ENCODE data around the gene FBXW10B. TPM values are rescaled to one million over a fixed set of nuclear protein-coding genes. Genes with fewer than 3 reads are reported as not detected.
A peak's percentile ranks its signal among the peaks of the same experiment; 100 is the strongest.

Gene FBXW10B
- total and polyA plus RNA-seq, 2 donors from 2014 or later: 0.19 to 0.54 TPM

- DNase-seq (peak; percentile 88 to 99 (median 94)), FAIRE-seq (peak; percentile 61)
- peak overlapping the region; percentile 18 to 66 (median 26) for H3K9ac ChIP-seq (ENCODE audit: low read length in 3 of 3)
- no peaks in the 10 kb centered on the region for H3K36me3 ChIP-seq (ENCODE audit: control insufficient read depth in 2 of 3, insufficient read depth in 3 of 3, low read length in 3 of 3)
- TF ChIP-seq CTCF (IDR thresholded peaks at IDR 0.05; ENCODE audit: borderline replicate concordance, extremely low read depth, insufficient read depth): peak; percentile 1
- H3K9me3 ChIP-seq (ENCODE audit: control insufficient read depth in 2 of 3, insufficient read depth in 1 of 3, low read length in 3 of 3): no peaks in the 10 kb centered on the region
- intact Hi-C loops (cut with DNase I): no loop called here
- peak overlapping the region; percentile 68 to 75 for H3K27ac ChIP-seq (ENCODE audit: low read depth in 2 of 2, low read length in 2 of 2)
- H3K4me3 ChIP-seq (ENCODE audit: low read length in 3 of 3): peak overlapping the region; percentile 36 to 51 (median 41)
- peaks cover 2 to 10% (median 9%) of the 10 kb centered on the region in 3 donors for H3K4me1 ChIP-seq (ENCODE audit: control insufficient read depth in 2 of 3, insufficient read depth in 2 of 3, low read depth in 1 of 3, low read length in 3 of 3)
- H3K27me3 ChIP-seq (ENCODE audit: control insufficient read depth, insufficient read depth, low read length): no peaks in the 10 kb centered on the region
Observed at GRCh38 chr17:15651583-15652110, 32.1 kb upstream of the FBXW10B start.

GRCh38 chr17:15650741-15651582 lies 31.5 kb upstream of the FBXW10B start:
- Histone ChIP-seq H3K9ac (ENCODE audit: low read length in 3 of 3) (peak overlapping the region; percentile 0 to 66 (median 26)), H3K9me3 (ENCODE audit: control insufficient read depth in 2 of 3, insufficient read depth in 1 of 3, low read length in 3 of 3) (no peaks in the 10 kb centered on the region), H3K27ac (ENCODE audit: low read depth in 2 of 2, low read length in 2 of 2) (peak overlapping the region; percentile 68 to 75), H3K27me3 (ENCODE audit: control insufficient read depth, insufficient read depth, low read length) (no peaks in the 10 kb centered on the region), H3K4me3 (ENCODE audit: low read length in 3 of 3) (peak overlapping the region; percentile 23 to 51 (median 41)), H3K36me3 (ENCODE audit: control insufficient read depth in 2 of 3, insufficient read depth in 3 of 3, low read length in 3 of 3) (no peaks in the 10 kb centered on the region), H3K4me1 (ENCODE audit: control insufficient read depth in 2 of 3, insufficient read depth in 2 of 3, low read depth in 1 of 3, low read length in 3 of 3) (peaks cover 2 to 10% (median 9%) of the 10 kb centered on the region in 3 donors)
- peak in 4 of 5 donors; percentile 9 to 77 (median 44) for DNase-seq
- no peak for FAIRE-seq
- intact Hi-C loops (cut with DNase I): no loop called here
- TF ChIP-seq CTCF (IDR thresholded peaks at IDR 0.05; ENCODE audit: borderline replicate concordance, extremely low read depth, insufficient read depth): no peak

GRCh38 chr17:15649861-15650421 lies 30.4 kb upstream of the FBXW10B start:
- peak overlapping the region; percentile 62 to 72 for H3K27ac ChIP-seq (ENCODE audit: low read depth in 2 of 2, low read length in 2 of 2)
- peaks cover 2 to 10% (median 9%) of the 10 kb centered on the region in 3 donors for H3K4me1 ChIP-seq (ENCODE audit: control insufficient read depth in 2 of 3, insufficient read depth in 2 of 3, low read depth in 1 of 3, low read length in 3 of 3)
- H3K9ac ChIP-seq (ENCODE audit: low read length in 3 of 3): peak overlapping the region in 1 of 3 donors; percentile 42
- H3K9me3 ChIP-seq (ENCODE audit: control insufficient read depth in 2 of 3, insufficient read depth in 1 of 3, low read length in 3 of 3): no peaks in the 10 kb centered on the region
- H3K36me3 ChIP-seq (ENCODE audit: control insufficient read depth in 2 of 3, insufficient read depth in 3 of 3, low read length in 3 of 3): no peaks in the 10 kb centered on the region
- FAIRE-seq: no peak
- H3K4me3 ChIP-seq (ENCODE audit: low read length in 3 of 3): peak overlapping the region in 2 of 3 donors; percentile 41 to 51
- DNase-seq: peak in 2 of 5 donors; percentile 18 to 80
- no peaks in the 10 kb centered on the region for H3K27me3 ChIP-seq (ENCODE audit: control insufficient read depth, insufficient read depth, low read length)
- intact Hi-C loops (cut with DNase I): no loop called here
- TF ChIP-seq CTCF (IDR thresholded peaks at IDR 0.05; ENCODE audit: borderline replicate concordance, extremely low read depth, insufficient read depth): no peak
